ENCODE results near the gene FBP1. TPM values are rescaled to one million over a fixed set of nuclear protein-coding genes. Genes with fewer than 3 reads are reported as not detected.

Gene FBP1
- total and polyA plus RNA-seq, 5 experiments from 2014 or later = 5.2 to 22.1 (median 6.8) TPM

DNA sequence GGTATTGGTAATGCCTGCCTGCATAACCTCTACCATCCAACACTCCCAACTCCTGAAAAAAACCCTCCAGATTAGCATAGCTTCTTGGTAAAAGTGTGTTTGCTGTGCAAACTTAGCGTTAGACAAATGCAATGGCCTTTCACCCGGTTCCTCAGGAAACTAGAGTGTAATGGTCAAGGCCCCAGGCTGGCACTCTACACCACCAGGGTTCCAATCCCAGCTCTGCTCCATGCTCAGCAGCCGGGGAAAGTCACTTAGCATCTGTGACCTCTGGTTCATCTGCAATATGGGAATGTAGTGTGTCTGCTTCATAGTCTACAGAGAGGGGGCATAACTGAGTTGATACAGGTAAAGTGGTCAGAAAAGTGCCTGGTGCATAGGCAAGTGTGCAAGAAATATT, 9.0 kb downstream of the FBP1 start:
- no peak for ATAC-seq
- H3K4me1 Mint-ChIP-seq = peaks cover 0 to 7% (median 4%) of the 10 kb centered on the region in 4 donors
- no peak overlapping the region for H3K27ac Mint-ChIP-seq
- POLR2A ChIA-PET = no interaction called here
- H3K9me3 Mint-ChIP-seq = no peaks in the 10 kb centered on the region
- no peaks in the 10 kb centered on the region for H3K36me3 Mint-ChIP-seq
- no peak for DNase-seq
- H3K27me3 Mint-ChIP-seq = peaks cover 0 to 7% (median 0%) of the 10 kb centered on the region in 5 donors
- no peak overlapping the region for H3K4me3 Mint-ChIP-seq

DNA sequence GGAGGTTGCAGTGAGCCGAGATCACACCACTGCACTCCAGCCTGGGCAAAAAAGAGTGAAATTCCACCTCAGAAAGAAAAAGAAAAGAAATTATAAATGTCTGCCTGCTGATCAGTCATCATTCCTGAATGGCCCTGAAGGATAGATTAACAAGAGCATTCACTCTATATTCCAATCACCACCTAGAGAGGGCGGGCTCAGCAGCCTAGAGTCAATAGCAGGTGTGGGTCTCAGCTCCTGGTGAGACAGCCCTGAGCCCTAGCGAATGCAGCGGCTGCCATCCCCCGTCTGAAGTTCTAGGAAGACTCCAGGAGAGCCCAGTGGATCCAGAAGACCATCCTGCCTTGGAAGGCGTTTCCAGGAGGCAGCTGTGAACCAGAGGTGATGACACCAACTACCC, 12.0 kb downstream of the FBP1 start:
- Mint-ChIP-seq H3K9me3 (no peaks in the 10 kb centered on the region), H3K4me1 (peaks cover 0 to 12% (median 6%) of the 10 kb centered on the region in 4 donors), H3K4me3 (no peak overlapping the region), H3K36me3 (peaks cover 0 to 2% (median 0%) of the 10 kb centered on the region in 3 donors), H3K27me3 (peaks cover 0 to 3% (median 0%) of the 10 kb centered on the region in 5 donors), H3K27ac (no peak overlapping the region)
- DNase-seq = no peak
- no peak for ATAC-seq
- POLR2A ChIA-PET = no interaction called here

DNA sequence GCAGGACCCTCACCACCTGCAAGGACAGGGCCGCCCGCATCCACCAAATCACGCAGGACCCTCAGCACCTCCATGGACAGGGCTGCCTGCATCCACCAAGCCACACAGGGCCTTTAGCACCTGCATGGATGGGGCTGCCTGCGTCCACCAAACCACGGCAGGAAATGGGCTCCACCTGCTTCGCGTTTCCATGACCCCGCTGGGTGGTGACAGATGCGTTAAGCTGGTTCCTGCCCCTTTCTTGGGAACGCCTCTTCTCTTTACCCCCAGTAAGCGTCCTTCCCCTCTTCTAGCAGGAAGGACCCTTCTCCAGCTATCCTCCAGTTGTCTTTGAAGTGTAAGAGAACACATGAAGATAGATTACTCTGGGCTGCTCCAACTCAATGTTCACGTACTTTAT, 13.5 kb downstream of the FBP1 start:
- Mint-ChIP-seq H3K4me3 (no peak overlapping the region), H3K27ac (peak overlapping the region in 1 of 10 donors; percentile 33), H3K9me3 (no peaks in the 10 kb centered on the region), H3K36me3 (peaks cover 0 to 2% (median 0%) of the 10 kb centered on the region in 3 donors), H3K27me3 (peaks cover 0 to 8% (median 0%) of the 10 kb centered on the region in 5 donors), H3K4me1 (peaks cover 5 to 18% (median 12%) of the 10 kb centered on the region in 4 donors)
- ATAC-seq (peak in 1 of 2 donors; percentile 27), DNase-seq (no peak)
- POLR2A ChIA-PET = no interaction called here

DNA sequence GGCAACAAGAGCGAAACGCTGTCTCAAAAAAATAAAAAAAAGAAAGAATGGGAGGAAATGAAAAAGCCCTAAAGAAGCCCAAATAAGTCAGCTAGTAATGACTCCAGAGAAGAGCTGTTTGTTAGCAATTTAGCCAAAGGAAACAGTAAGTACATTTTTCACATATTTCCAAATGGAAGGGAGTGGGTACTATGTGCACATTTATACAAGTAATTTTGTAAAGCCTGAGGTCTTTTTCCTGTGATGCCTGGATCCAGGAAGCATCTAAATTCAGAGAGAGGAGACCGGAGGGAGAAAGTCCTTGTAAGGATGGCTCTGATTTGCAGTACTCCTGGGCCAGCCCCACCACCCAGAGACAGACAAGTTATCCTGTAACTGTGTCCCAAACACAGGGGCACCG, 14.7 kb downstream of the FBP1 start:
- Mint-ChIP-seq H3K27me3 (peaks cover 0 to 8% (median 4%) of the 10 kb centered on the region in 5 donors), H3K9me3 (no peaks in the 10 kb centered on the region), H3K36me3 (peaks cover 0 to 10% (median 8%) of the 10 kb centered on the region in 3 donors), H3K27ac (no peak overlapping the region), H3K4me1 (peaks cover 5 to 18% (median 12%) of the 10 kb centered on the region in 4 donors), H3K4me3 (no peak overlapping the region)
- no peak for ATAC-seq
- POLR2A ChIA-PET = no interaction called here
- no peak for DNase-seq

DNA sequence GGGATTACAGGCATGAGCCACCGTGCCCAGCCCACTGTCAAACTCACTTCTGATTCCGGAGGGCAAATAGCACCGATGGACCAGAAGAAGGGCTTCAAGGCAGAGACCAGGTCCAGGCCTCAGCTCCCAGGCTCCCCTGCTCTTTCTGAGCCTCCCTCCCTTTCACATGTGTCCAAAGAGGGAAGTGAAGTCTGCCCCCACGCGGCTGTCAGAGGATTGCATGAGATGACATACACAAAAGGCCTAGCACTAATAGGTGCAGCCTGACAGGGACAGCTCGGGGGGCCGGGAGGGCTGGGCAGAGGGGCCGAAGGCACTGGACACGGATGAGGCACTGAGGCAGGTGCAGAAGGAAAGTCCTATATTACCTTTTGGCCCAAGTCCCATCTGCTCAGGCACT, 16.1 kb downstream of the FBP1 start:
- Mint-ChIP-seq H3K27me3 (peaks cover 0 to 8% (median 4%) of the 10 kb centered on the region in 5 donors), H3K9me3 (no peaks in the 10 kb centered on the region), H3K36me3 (peaks cover 2 to 19% (median 8%) of the 10 kb centered on the region in 3 donors), H3K4me3 (no peak overlapping the region), H3K27ac (no peak overlapping the region), H3K4me1 (peaks cover 5 to 18% (median 12%) of the 10 kb centered on the region in 4 donors)
- ATAC-seq (no peak), DNase-seq (no peak)
- POLR2A ChIA-PET = no interaction called here

DNA sequence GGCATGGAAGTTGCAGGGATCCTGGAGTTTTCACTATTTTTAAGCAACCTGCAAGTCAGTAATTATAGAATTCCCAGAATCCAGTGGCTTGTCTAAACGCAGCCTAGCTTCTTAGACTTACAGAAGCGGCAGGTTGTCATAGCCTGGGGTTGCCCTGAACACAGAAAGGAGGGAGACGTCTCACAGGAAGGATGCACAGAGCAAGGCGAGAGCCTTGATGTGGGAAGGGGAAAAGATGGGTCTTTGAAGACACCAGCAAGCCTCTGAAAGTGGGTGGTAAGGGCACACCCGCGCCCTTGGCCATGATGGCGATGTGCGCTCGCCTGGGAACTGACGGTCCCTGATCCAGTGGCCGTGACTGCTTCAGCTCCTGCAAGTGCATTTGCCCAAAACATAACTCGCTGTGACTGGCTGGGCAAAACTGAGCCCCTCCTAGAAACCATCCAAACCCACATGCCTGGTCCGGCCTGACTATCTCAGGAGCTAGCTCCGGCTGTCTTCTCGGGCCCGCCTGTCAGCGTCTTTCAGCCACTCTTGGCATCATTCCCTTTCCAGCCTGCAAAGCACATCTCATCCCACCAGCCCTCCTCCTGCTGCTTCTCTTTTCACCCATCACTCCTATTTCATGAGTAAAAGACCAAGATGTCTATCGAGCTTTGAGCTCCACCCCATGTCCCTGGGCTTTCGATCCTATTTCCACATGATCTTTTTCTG, 17.1 kb downstream of the FBP1 start:
- H3K36me3 Mint-ChIP-seq = peaks cover 4 to 23% (median 8%) of the 10 kb centered on the region in 3 donors
- H3K9me3 Mint-ChIP-seq = no peaks in the 10 kb centered on the region
- DNase-seq (no peak), ATAC-seq (peak in 1 of 2 donors; percentile 61)
- H3K4me1 Mint-ChIP-seq = peaks cover 5 to 18% (median 12%) of the 10 kb centered on the region in 4 donors
- H3K27me3 Mint-ChIP-seq = peaks cover 0 to 8% (median 4%) of the 10 kb centered on the region in 5 donors
- peak overlapping the region in 5 of 10 donors; percentile 14 to 55 (median 46) for H3K27ac Mint-ChIP-seq
- POLR2A ChIA-PET = no interaction called here
- no peak overlapping the region for H3K4me3 Mint-ChIP-seq

DNA sequence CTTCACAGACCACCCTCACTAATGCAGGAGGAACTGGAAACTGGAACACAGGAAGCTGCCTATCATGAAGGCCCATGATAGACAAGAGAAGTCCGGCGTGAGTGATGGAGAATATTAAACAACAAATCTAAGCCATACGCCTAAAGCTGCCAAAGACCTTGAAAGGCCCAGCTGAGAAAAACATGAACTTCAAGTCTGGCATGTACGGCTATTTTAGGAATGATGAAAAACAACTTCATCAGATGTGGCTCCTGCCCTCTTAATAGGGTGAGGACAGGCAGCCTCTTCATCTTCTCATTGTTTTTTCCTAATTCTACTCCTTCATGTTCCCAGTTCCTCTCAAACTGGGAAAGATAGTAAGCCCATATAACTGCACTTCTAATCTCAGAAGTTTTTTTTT, 20.3 kb downstream of the FBP1 start:
- H3K27me3 Mint-ChIP-seq = peaks cover 0 to 8% (median 4%) of the 10 kb centered on the region in 5 donors
- ATAC-seq = no peak
- H3K9me3 Mint-ChIP-seq = no peaks in the 10 kb centered on the region
- POLR2A ChIA-PET = no interaction called here
- no peak overlapping the region for H3K4me3 Mint-ChIP-seq
- no peak for DNase-seq
- H3K4me1 Mint-ChIP-seq = peaks cover 5 to 11% (median 8%) of the 10 kb centered on the region in 4 donors
- H3K36me3 Mint-ChIP-seq = peaks cover 8 to 32% (median 13%) of the 10 kb centered on the region in 3 donors
- no peak overlapping the region for H3K27ac Mint-ChIP-seq

DNA sequence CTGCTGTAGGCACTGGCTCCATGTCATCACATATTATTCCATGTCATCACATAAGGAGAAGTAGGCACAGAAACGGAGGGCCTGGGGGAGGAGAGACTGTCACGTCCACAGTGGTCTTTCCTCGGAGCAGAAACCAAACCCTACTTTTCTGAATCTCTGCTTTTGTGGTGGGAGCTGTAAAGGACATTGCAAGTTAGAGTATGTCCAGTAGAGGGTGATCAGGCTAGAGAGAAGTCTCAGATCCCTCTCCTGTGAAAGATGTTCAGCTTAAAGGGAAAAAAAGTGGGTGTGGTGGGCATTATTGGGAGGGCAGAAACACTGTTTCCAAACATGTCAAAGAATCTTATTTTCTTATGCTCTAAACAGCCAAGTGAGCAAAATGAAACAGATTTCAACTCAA, 26.3 kb downstream of the FBP1 start:
- Mint-ChIP-seq H3K4me3 (no peak overlapping the region), H3K27ac (no peak overlapping the region), H3K27me3 (peaks cover 0 to 10% (median 4%) of the 10 kb centered on the region in 5 donors), H3K9me3 (no peaks in the 10 kb centered on the region), H3K4me1 (peaks cover 2 to 12% (median 9%) of the 10 kb centered on the region in 4 donors), H3K36me3 (peaks cover 0 to 23% (median 14%) of the 10 kb centered on the region in 3 donors)
- ATAC-seq (no peak), DNase-seq (no peak)
- POLR2A ChIA-PET = interaction anchor here (0.7 kb wide), 1 partner anchor 68 kb away, joined by 3 read pairs; no protein-coding TSS in a partner anchor

DNA sequence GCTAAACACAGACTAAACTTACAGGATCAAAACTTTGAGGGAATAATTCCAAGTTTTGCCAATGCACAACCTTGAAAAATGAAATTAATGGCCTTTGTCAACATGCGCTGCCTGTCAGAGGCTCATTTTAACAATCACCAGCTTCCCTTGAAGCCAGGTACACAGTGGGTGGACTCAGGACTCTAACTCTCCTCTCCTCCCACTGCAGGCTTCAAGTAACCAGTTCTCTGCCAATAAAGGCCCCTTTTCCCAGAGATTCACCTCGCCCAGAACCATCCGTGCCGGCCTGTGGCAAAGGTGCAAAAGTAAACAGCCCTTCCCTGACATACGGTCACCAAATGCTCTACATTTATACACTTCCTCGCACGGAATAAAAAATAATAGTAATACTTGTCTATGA, 27.2 kb downstream of the FBP1 start:
- POLR2A ChIA-PET = no interaction called here
- DNase-seq (no peak), ATAC-seq (no peak)
- Mint-ChIP-seq H3K4me3 (no peak overlapping the region), H3K27ac (peak overlapping the region in 1 of 10 donors; percentile 61), H3K36me3 (peaks cover 0 to 22% (median 14%) of the 10 kb centered on the region in 3 donors), H3K27me3 (peaks cover 0 to 10% (median 4%) of the 10 kb centered on the region in 5 donors), H3K9me3 (no peaks in the 10 kb centered on the region), H3K4me1 (peaks cover 2 to 12% (median 9%) of the 10 kb centered on the region in 4 donors)

DNA sequence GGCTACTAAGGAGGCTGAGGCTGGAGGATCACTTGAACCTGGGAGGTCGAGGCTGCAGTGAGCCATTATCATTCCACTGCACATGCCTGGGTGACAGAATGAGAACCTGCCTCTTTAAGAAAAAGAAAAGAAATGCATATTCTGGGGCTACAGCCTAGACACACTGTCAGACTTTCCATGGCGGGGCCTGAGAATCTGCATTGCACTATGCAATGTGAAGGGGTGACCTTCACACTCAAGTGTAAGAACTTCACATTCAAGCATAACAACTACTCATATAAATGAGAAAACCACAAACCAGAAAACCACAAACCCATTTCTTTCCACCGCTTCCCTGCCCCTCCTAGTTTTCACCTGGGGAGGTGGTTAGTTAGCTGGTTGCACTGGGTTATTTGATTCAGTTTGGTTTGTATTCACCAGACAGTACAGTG, 27.7 kb downstream of the FBP1 start:
- peak overlapping the region in 1 of 10 donors; percentile 61 for H3K27ac Mint-ChIP-seq
- ATAC-seq (peak in 1 of 2 donors; percentile 47), DNase-seq (no peak)
- peaks cover 2 to 12% (median 9%) of the 10 kb centered on the region in 4 donors for H3K4me1 Mint-ChIP-seq
- H3K36me3 Mint-ChIP-seq = peaks cover 0 to 22% (median 12%) of the 10 kb centered on the region in 3 donors
- no peaks in the 10 kb centered on the region for H3K9me3 Mint-ChIP-seq
- H3K27me3 Mint-ChIP-seq = peaks cover 0 to 10% (median 4%) of the 10 kb centered on the region in 5 donors
- POLR2A ChIA-PET = no interaction called here
- no peak overlapping the region for H3K4me3 Mint-ChIP-seq

DNA sequence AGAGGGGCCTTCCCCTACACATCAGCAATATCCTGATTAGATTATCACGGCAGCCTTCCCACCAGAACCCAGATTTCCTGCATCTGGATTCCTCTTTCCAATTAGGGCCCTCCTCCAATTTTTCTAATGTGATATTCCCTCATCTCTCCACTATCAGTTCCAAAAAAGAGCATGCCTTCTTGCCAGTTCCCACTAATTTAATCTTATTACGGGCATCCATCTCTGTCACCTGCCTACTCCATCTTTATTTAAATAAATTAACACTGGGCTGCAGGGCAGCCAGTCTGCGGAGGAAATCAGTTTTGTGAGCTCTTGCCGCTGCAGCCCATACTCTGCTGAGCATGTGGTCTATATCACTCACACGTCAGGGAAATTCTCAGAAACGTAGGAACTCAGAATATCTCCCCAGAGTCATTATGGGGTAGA, 29.1 kb downstream of the FBP1 start:
- no peak for DNase-seq
- POLR2A ChIA-PET = no interaction called here
- Mint-ChIP-seq H3K36me3 (peaks cover 0 to 16% (median 5%) of the 10 kb centered on the region in 3 donors), H3K4me3 (no peak overlapping the region), H3K27me3 (peaks cover 0 to 10% (median 4%) of the 10 kb centered on the region in 5 donors), H3K9me3 (no peaks in the 10 kb centered on the region), H3K4me1 (peaks cover 2 to 12% (median 9%) of the 10 kb centered on the region in 4 donors), H3K27ac (peak overlapping the region in 1 of 10 donors; percentile 77)
- ATAC-seq = no peak

DNA sequence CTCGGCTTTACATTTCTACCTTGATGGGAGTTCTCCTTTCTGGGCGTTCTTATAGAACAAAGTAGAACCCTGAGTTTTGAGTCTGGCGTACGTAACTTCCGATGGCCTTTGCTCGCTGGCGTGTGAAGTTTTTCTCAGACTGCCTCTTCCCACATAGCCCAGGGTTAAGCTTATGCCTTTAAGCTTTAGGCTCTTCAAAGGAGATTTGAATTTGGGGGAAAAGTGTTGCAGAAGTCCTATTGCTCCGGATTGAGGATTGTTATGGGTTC, 32.0 kb downstream of the FBP1 start:
- Mint-ChIP-seq H3K9me3 (no peaks in the 10 kb centered on the region), H3K36me3 (peaks cover 0 to 13% (median 0%) of the 10 kb centered on the region in 3 donors), H3K4me3 (no peak overlapping the region), H3K27me3 (peaks cover 0 to 9% (median 1%) of the 10 kb centered on the region in 5 donors), H3K27ac (no peak overlapping the region), H3K4me1 (peaks cover 6 to 14% (median 13%) of the 10 kb centered on the region in 4 donors)
- DNase-seq (no peak), ATAC-seq (no peak)
- POLR2A ChIA-PET = no interaction called here

DNA sequence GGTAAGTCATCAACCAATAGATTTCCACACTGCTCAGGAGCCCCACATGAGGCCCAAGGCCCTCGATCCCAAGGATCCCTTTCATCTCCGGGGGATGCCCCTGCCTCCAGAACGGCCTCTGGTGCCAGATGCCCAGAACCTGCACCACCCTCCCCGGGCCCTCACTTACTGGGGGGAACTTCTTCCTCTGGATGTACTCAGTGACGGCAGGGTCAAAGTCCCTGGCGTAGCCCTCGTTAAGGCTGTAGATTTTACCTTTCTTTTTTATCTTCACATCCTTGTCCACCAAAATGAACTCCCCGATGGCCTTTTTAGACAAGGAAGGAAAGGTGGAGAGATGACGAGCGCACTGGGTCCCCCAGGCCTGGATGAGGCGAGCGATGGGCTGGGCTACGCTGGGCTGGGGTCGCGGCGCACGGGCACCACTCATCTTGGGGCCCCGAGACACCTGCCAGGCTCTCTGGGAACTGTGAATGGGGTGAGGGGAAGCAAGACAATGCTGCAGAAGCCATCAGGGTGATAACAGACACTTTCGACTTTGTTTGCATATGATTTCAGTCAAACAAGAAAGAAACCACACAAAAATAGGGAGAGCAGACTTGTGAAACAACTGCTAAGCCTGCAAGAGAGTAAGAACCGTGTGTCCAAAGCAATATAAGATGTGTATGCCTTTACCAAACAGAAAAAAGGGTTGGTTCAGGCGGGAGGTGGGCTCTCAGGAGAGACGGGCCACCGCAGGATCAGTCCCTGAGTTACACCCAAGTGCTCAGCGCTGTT, 32.5 kb downstream of the FBP1 start:
- Mint-ChIP-seq H3K9me3 (no peaks in the 10 kb centered on the region), H3K4me1 (peaks cover 6 to 9% (median 8%) of the 10 kb centered on the region in 4 donors), H3K27me3 (peaks cover 0 to 9% (median 0%) of the 10 kb centered on the region in 5 donors), H3K27ac (peak overlapping the region in 1 of 10 donors; percentile 51), H3K4me3 (no peak overlapping the region), H3K36me3 (peaks cover 0 to 13% (median 0%) of the 10 kb centered on the region in 3 donors)
- POLR2A ChIA-PET = no interaction called here
- ATAC-seq = no peak
- DNase-seq = no peak
